Loucy (cell line): ENCODE data around the gene PGAM5.
A peak's percentile ranks its signal among the peaks of the same experiment; 100 is the strongest.
"Not testable (repeated sequence)": the region's sequence is repeated elsewhere in the genome, so short reads cannot be mapped to it uniquely, and the experiment has no call there.

Source experiments
- H2AFZ ChIP-seq: fragments of 200-600 bp; sonication (generic); 2 replicates; pipeline ENCODE4 v1.6.0; 2016; ENCODE audit warnings: antibody characterized with exemption, mild to moderate bottlenecking, low read length, moderate library complexity
- H3F3A ChIP-seq: fragments of 200-600 bp; 2 replicates; pipeline ENCODE4 v1.6.0; 2016; ENCODE audit warnings: antibody characterized with exemption, low read depth, mild to moderate bottlenecking
- H3K27me3 ChIP-seq: fragments of 200-600 bp; sonication (generic); 2 replicates; pipeline ENCODE4 v1.6.1; 2014; ENCODE audit warnings: low read length, mild to moderate bottlenecking; ENCODE audit not compliant: insufficient read depth, poor library complexity, severe bottlenecking
- H3K36me3 ChIP-seq: fragments of 200-600 bp; sonication (generic); 2 replicates; pipeline ENCODE4 v1.6.1; 2016; ENCODE audit warnings: low read length; ENCODE audit not compliant: insufficient read depth
- H3K4me1 ChIP-seq: fragments of 200-600 bp; sonication (generic); 2 replicates; pipeline ENCODE4 v1.5.1; 2014; ENCODE audit warnings: low read length, mild to moderate bottlenecking; ENCODE audit not compliant: insufficient read depth, poor library complexity, severe bottlenecking
- H3K4me2 ChIP-seq: fragments of 200-600 bp; sonication (generic); 2 replicates; pipeline ENCODE4 v1.6.0; 2014; ENCODE audit warnings: antibody characterized with exemption, low read length, low read depth, mild to moderate bottlenecking; ENCODE audit not compliant: poor library complexity, severe bottlenecking
- H3K4me3 ChIP-seq: fragments of 200-600 bp; sonication (generic); 2 replicates; pipeline ENCODE4 v1.5.1; 2014; ENCODE audit warnings: low read length, mild to moderate bottlenecking, mixed read lengths; ENCODE audit not compliant: poor library complexity, severe bottlenecking
- H3K79me2 ChIP-seq: fragments of 200-600 bp; sonication (generic); 2 replicates; pipeline ENCODE4 v1.6.1; 2014; ENCODE audit warnings: low read length; ENCODE audit not compliant: insufficient read depth
- H3K9ac ChIP-seq: fragments of 200-600 bp; sonication (generic); 2 replicates; pipeline ENCODE4 v1.6.0; 2014; ENCODE audit warnings: mild to moderate bottlenecking, low read depth, low read length, moderate library complexity; ENCODE audit not compliant: poor library complexity, severe bottlenecking
- H3K9me2 ChIP-seq: fragments of 200-600 bp; sonication (generic); replicated peaks from 2 replicates; pipeline ENCODE4 v1.6.1; 2016; ENCODE audit warnings: low read depth, low read length, mixed read lengths
- H3K9me3 ChIP-seq: fragments of 200-600 bp; sonication (generic); 2 replicates; pipeline ENCODE4 v1.6.1; 2014; ENCODE audit warnings: mild to moderate bottlenecking, antibody characterized with exemption, low read length, low read depth; ENCODE audit not compliant: insufficient read depth
- H4K20me1 ChIP-seq: fragments of 200-600 bp; sonication (generic); 2 replicates; pipeline ENCODE4 v1.6.0; 2014; ENCODE audit warnings: antibody characterized with exemption, low read length, mild to moderate bottlenecking; ENCODE audit not compliant: insufficient read depth, poor library complexity, severe bottlenecking
- CTCF ChIP-seq: fragments of 200-600 bp; sonication (generic); conservative IDR thresholded peaks from 2 replicates; pipeline ENCODE4 v1.5.1; 2014; ENCODE audit warnings: mild to moderate bottlenecking, antibody characterized with exemption, low read length
- EZH2phosphoT487 ChIP-seq: fragments of 200-600 bp; IDR thresholded peaks from 2 replicates; pipeline ENCODE4 v1.6.1; 2018; ENCODE audit warnings: antibody characterized with exemption, mild to moderate bottlenecking, moderate library complexity, borderline replicate concordance

PGAM5 gene

GRCh38 chr12:132748319-132748718 lies 37.7 kb downstream of the PGAM5 start:
- Histone ChIP-seq H3K4me3 (no peak overlapping the region), H3F3A (no peaks in the 10 kb centered on the region), H3K79me2 (peaks cover 39% of the 10 kb centered on the region), H3K9me3 (no peaks in the 10 kb centered on the region), H3K4me2 (no peak overlapping the region), H3K9me2 (no peaks in the 10 kb centered on the region), H4K20me1 (peaks cover 11% of the 10 kb centered on the region), H3K27me3 (no peaks in the 10 kb centered on the region), H3K36me3 (peaks cover 80% of the 10 kb centered on the region; the same call in 1 of the 2 replicates), H3K9ac (no peak overlapping the region), H3K4me1 (no peaks in the 10 kb centered on the region), H2AFZ (no peak overlapping the region)
- TF ChIP-seq EZH2phosphoT487 (no peak), CTCF (no peak)

- H4K20me1 ChIP-seq: peaks cover 46% of the 10 kb centered on the region
- H3K9me3 ChIP-seq, H3K9me2 ChIP-seq, H3F3A ChIP-seq, H3K4me3 ChIP-seq, H3K4me1 ChIP-seq, H2AFZ ChIP-seq, H3K9ac ChIP-seq, H3K27me3 ChIP-seq, H3K4me2 ChIP-seq: not testable (repeated sequence)
- H3K36me3 ChIP-seq: peaks cover 46% of the 10 kb centered on the region; the same call in 1 of the 2 replicates
- peaks cover 74% of the 10 kb centered on the region for H3K79me2 ChIP-seq
Observed at GRCh38 chr12:132753670-132754069, 43.0 kb downstream of the PGAM5 start.

- no peaks in the 10 kb centered on the region for H3K27me3 ChIP-seq
- no peak overlapping the region for H3K4me3 ChIP-seq
- H3K36me3 ChIP-seq: peaks cover 41% of the 10 kb centered on the region; the same call in 1 of the 2 replicates
- H3K4me2 ChIP-seq: no peak overlapping the region
- no peaks in the 10 kb centered on the region for H3K9me3 ChIP-seq
- H3K79me2 ChIP-seq: peaks cover 81% of the 10 kb centered on the region
- H3K9ac ChIP-seq: no peak overlapping the region
- H3K4me1 ChIP-seq: no peaks in the 10 kb centered on the region
- TF ChIP-seq CTCF (peak; percentile 53), EZH2phosphoT487 (no peak)
- H3F3A ChIP-seq: no peaks in the 10 kb centered on the region
- H2AFZ ChIP-seq: no peak overlapping the region
- peaks cover 53% of the 10 kb centered on the region for H4K20me1 ChIP-seq
- H3K9me2 ChIP-seq: no peaks in the 10 kb centered on the region
Observed at GRCh38 chr12:132754160-132754932, 43.7 kb downstream of the PGAM5 start.

GRCh38 chr12:132758825-132759224 lies 48.2 kb downstream of the PGAM5 start:
- not testable (repeated sequence) for H3K36me3 ChIP-seq

More at GRCh38 chr12:132758825-132759224, 48.2 kb downstream of the PGAM5 start:
- H3K4me1 ChIP-seq: peaks cover 15% of the 10 kb centered on the region
- H3K9ac ChIP-seq, H3K4me3 ChIP-seq, H3K9me3 ChIP-seq, H3K4me2 ChIP-seq, H3K9me2 ChIP-seq, H2AFZ ChIP-seq, H3K27me3 ChIP-seq, H3F3A ChIP-seq: not testable (repeated sequence)
- peaks cover 88% of the 10 kb centered on the region for H3K79me2 ChIP-seq
- H4K20me1 ChIP-seq: peaks cover 56% of the 10 kb centered on the region
